GM03348 (cell line): ENCODE measurements around the gene MCM8.
"Not testable (repeated sequence)": the region's sequence is repeated elsewhere in the genome, so short reads cannot be mapped to it uniquely, and the experiment has no call there.

Source experiments
- DNase-seq: peaks from one replicate; pipeline ENCODE4 v3.0.0; 2012; ENCODE audit warnings: low spot score

Gene MCM8

GRCh38 chr20:6007094-6007528, 56.7 kb downstream of the MCM8 start:
- DNase-seq: no peak

- DNase-seq: no peak
Observed at GRCh38 chr20:6007529-6008103, 57.2 kb downstream of the MCM8 start.

- DNase-seq: peak; percentile 84
Observed at GRCh38 chr20:6008254-6008653, 57.8 kb downstream of the MCM8 start.

DNA sequence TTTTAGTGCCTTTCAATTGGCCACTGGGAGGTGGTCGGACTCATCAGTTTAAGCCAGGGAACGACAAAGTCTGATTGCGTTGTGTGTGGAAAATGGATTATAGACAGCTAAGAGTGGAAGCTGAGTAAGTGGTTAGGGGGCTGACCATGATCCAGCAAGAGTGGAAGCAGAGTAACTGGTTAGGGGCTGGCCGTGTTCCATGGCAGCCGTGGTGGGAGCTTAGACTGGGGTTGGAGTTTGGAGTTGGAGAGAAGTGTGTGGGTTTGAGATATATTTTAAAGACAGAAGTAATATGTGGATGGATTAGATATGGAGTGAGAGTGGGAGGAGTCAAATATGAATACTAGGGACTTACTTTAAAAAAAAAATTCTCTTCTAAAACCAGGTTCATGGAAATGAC, 61.7 kb downstream of the MCM8 start:
- no peak for DNase-seq

- DNase-seq: no peak
Observed at GRCh38 chr20:6014017-6014416, 63.6 kb downstream of the MCM8 start.

- DNase-seq: no peak
Observed at GRCh38 chr20:6014957-6015356, 64.5 kb downstream of the MCM8 start.

GRCh38 chr20:6017467-6017866, 67.0 kb downstream of the MCM8 start:
- DNase-seq: no peak

DNA sequence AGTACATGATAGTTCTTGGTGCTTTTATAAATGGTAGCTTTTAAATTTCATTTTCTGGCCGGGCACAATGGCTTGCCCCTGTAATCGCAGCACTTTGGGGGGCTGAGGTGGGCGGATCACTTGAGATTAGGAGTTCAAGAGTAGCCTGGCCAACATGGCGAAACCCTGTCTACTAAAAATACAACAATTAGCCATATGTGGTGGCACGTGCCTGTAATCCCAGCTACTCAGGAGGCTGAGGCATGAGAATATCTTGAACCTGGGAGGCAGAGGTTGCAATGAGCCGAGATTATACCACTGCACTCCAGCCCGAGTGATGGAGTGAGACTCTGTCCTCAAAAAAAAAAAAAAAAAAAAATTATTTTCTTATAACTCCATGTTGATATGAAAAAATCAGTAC, 67.4 kb downstream of the MCM8 start:
- no peak for DNase-seq

- no peak for DNase-seq
Observed at GRCh38 chr20:6024768-6025167, 74.3 kb downstream of the MCM8 start.

- DNase-seq: no peak
Observed at GRCh38 chr20:6026051-6026450, 75.6 kb downstream of the MCM8 start.

DNA sequence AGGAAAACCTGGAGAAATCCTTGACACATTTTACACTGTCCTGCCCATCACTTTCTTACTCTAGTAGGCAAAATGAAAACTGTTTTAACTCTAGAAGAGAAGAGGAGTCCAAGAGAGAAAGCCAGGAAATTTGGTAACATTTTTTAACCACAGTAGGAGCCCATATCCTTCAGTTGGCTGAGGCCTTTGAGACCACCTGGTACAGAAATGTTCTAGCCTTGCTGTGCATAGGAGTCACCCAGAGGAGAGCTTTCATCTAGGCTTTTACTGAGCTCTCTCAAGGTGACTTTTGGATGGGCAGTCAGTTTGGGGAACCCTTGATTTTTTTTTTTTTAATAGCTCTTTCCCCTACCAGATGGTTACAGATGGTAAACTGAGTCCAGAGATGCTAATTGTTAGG, 78.4 kb downstream of the MCM8 start:
- no peak for DNase-seq

DNA sequence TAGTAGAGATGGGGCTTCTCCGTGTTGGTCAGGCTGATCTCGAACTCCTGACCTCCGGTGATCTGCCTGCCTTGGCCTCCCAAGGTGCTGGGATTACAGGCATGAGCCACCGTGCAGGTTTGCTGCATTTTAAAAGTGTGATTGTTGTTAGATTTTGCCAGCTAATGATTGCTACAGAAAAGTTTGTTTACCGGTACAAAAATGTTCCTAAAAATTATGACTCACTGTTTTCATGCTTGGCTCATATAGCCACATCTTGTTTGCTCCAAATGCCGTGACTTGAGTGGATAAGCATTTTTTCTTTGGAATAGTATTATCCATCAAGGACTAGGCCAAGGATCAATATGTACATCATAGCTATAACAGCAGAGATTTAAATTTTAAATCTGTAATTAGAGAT, 79.1 kb downstream of the MCM8 start:
- peak; percentile 51 for DNase-seq

DNA sequence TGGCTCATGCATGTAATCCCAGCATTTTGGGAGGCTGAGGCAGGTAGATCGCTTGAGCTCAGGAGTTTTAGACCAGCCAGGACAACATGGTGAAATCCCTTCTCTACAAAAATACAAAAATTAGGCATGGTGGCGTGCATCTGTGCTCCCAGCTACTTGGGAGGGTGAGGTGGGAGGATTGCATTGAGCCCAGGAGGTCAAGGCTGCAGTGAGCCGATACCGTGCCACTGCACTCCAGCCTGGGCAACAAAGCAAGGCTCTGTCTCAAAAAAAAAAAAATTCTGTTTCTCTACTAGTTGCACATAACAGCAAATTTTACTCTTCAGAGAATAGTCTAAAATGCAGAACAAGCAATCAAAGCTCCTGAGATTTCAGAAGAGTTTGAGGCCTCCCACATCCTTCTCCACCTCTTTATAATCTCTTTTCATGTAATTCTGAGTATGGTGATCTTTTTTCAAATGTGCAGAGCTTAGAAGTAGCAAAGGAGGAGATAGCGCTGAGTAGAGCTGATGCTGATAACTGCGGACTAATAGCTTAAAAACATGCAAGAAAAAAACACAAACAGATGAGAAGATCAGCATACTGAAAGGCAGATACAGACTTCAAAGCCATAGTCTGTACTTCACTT, 80.1 kb downstream of the MCM8 start:
- no peak for DNase-seq

DNA sequence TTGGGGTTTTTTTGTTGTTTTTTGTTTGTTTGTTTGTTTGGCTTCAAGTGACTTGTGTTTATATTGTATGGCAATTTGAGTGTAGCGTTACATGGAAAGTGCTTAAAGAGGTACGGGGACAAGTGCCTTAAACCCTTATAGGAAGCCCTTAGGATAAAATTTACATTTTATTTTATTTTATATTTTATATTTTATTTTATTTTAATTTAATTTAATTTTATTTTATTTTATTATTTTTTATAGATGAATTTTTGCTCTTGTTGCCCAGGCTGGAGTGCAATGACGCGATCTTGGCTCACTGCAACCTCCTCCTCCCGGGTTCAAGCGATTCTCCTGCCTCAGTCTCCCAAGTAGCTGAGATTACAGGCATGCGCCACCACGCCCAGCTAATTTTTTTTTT, 82.5 kb downstream of the MCM8 start:
- not testable (repeated sequence) for DNase-seq

- DNase-seq: no peak
Observed at GRCh38 chr20:6034134-6034969, 83.9 kb downstream of the MCM8 start.

DNA sequence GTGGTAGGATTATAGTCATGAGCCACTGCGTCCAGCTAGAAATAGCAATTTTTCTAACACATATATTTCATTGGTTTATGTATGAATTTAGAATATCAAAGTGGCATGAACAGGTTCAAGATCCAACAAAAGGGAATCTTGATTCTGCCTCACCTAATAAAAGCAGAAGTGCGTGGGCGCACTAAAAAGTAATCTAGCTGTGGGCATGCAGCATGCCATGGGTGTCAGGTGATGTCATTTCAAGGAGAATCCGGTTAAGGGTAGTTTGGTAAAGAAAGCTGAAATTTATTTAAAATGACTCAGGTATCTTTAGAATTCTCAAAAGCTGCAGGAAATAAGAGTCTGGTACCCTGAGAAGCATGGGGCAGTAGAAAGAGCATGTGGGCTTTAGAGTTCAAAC, 85.8 kb downstream of the MCM8 start:
- DNase-seq: no peak

GRCh38 chr20:6037082-6037481, 86.6 kb downstream of the MCM8 start:
- no peak for DNase-seq

- DNase-seq: no peak
Observed at GRCh38 chr20:6038256-6038655, 87.8 kb downstream of the MCM8 start.

DNA sequence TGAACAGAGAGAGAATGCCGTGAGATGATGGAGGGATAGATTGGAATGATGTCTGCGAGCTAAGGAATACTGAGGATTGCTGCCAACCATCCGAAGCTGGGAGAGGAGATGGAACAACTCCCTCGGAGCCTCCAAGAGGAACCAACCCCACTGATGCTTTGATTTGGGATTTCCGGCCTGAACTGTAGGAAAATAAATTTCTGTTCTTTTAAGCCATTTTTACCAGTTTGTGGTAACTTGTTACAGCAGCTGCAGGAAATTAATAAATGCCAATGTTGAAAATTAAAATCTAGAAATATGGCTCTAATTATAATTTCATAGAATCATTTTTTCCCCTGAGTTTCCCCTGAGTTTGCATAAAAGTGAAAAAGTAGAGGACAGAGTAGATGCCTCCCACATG, 89.3 kb downstream of the MCM8 start:
- DNase-seq: no peak

DNA sequence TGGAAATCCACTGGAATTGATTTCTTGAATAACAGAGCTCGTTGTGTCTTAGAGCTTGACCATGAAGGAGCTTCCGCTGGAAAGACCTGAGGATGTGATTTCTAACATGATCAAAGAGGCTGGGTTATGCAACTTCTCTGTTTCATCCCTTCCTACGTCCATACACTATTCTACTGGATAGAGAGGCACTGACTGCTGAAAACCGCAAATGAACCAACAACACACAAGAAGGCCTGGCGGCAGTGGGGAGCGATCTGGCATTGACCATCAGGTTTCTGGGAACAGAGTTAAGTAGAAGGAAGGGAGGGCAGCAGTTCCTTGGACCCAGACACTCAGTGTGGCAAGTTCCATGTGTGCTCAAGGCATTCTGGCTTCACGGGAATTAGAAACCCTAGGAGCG, 90.1 kb downstream of the MCM8 start:
- DNase-seq: no peak

DNA sequence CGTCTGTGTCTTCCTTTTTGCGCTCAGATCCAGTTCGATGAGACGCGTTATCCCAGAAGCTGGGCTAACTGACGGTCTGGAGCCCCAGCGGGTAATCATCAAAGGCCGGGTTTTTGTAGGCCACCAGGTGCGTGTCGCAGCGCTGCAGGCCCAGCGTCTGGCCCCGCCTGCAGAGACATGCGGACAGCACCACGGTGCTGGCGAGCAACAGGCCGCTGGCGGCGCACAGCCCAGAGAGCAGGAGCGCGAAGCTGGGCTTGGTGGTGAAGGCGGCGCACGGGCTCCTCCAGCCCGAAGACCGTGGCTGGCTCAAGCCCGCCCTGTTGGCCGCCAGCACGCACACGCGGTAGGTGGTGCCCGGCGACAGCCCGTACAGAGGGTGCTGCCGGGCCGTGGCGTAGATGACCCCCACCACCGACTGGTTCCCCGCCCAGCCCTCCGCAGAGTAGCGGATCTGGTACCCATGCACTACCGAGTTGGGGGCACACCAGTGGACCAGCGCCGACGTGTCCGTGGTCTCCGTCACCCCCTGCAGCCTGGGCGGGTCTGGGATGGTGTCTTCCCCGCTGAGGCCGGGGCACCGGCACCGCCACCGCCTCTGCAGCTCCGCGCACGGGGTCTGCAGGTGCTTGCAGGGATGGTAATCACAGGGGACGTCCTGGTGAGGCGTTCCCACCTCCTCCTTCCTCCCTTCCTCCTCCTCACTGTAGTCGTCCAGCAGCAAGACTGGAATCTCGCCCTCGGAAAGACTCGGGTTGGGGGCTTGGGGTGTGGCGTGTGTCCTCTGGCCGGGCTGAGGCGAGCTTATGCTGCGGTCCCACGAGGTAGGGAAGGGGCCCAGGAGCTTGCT, 90.7 kb downstream of the MCM8 start:
- no peak for DNase-seq

GRCh38 chr20:6041808-6042265, 91.4 kb downstream of the MCM8 start:
- no peak for DNase-seq
